ENCODE measurements around the gene ARNT2.

ARNT2 gene

GRCh38 chr15:80530737-80531365 is 126.7 kb downstream of the ARNT2 start:
- no peaks in the 10 kb centered on the region for H3K79me2 ChIP-seq (ENCODE audit: insufficient read depth, low read length)
- H3K9me3 ChIP-seq (ENCODE audit: low read length), result no peaks in the 10 kb centered on the region
- H3K27ac ChIP-seq (ENCODE audit: low read depth, low read length, poor library complexity, severe bottlenecking), result no peak overlapping the region
- no peaks in the 10 kb centered on the region for H3K36me3 ChIP-seq (ENCODE audit: insufficient read depth, low read length)
- no peak overlapping the region for H3K4me2 ChIP-seq (ENCODE audit: low read length)
- H3K27me3 ChIP-seq (ENCODE audit: insufficient read depth, low read length), result no peaks in the 10 kb centered on the region
- H3K4me1 ChIP-seq (ENCODE audit: insufficient read depth, low read length, severe bottlenecking), result no peaks in the 10 kb centered on the region
- no peak for TF ChIP-seq EZH2 (IDR thresholded peaks at IDR 0.05; ENCODE audit: borderline replicate concordance, low read length)
- no peak for TF ChIP-seq CTCF (IDR thresholded peaks at IDR 0.05; ENCODE audit: low read length)
- no peaks in the 10 kb centered on the region for H3K9me2 ChIP-seq (ENCODE audit: low read depth, low read length)
- no peaks in the 10 kb centered on the region for H4K20me1 ChIP-seq (ENCODE audit: insufficient read depth, low read length)
- H3F3A ChIP-seq (ENCODE audit: insufficient read depth, low read length), result no peaks in the 10 kb centered on the region
- no peak overlapping the region for H3K9ac ChIP-seq (ENCODE audit: low read length)
- H2AFZ ChIP-seq (ENCODE audit: low read length), result no peak overlapping the region
- H3K4me3 ChIP-seq (ENCODE audit: low read depth, low read length, poor library complexity, severe bottlenecking), result no peak overlapping the region

- no peaks in the 10 kb centered on the region for H3K4me1 ChIP-seq (ENCODE audit: insufficient read depth, low read length, severe bottlenecking)
- H3K4me2 ChIP-seq (ENCODE audit: low read length), result no peak overlapping the region
- TF ChIP-seq CTCF (IDR thresholded peaks at IDR 0.05; ENCODE audit: low read length) (no peak), EZH2 (IDR thresholded peaks at IDR 0.05; ENCODE audit: borderline replicate concordance, low read length) (no peak)
- H3K9me3 ChIP-seq (ENCODE audit: low read length), result no peaks in the 10 kb centered on the region
- no peaks in the 10 kb centered on the region for H3K27me3 ChIP-seq (ENCODE audit: insufficient read depth, low read length)
- H2AFZ ChIP-seq (ENCODE audit: low read length), result no peak overlapping the region
- no peaks in the 10 kb centered on the region for H4K20me1 ChIP-seq (ENCODE audit: insufficient read depth, low read length)
- no peak overlapping the region for H3K4me3 ChIP-seq (ENCODE audit: low read depth, low read length, poor library complexity, severe bottlenecking)
- no peak overlapping the region for H3K27ac ChIP-seq (ENCODE audit: low read depth, low read length, poor library complexity, severe bottlenecking)
- no peaks in the 10 kb centered on the region for H3K9me2 ChIP-seq (ENCODE audit: low read depth, low read length)
- no peaks in the 10 kb centered on the region for H3F3A ChIP-seq (ENCODE audit: insufficient read depth, low read length)
- H3K36me3 ChIP-seq (ENCODE audit: insufficient read depth, low read length), result no peaks in the 10 kb centered on the region
- H3K9ac ChIP-seq (ENCODE audit: low read length), result no peak overlapping the region
- H3K79me2 ChIP-seq (ENCODE audit: insufficient read depth, low read length), result no peaks in the 10 kb centered on the region
These were observed 127.2 kb downstream of the ARNT2 start for GRCh38 chr15:80531388-80531787.

GRCh38 chr15:80531796-80532195 is 127.6 kb downstream of the ARNT2 start:
- Histone ChIP-seq H3K4me2 (ENCODE audit: low read length) (no peak overlapping the region), H3K27ac (ENCODE audit: low read depth, low read length, poor library complexity, severe bottlenecking) (no peak overlapping the region), H3K27me3 (ENCODE audit: insufficient read depth, low read length) (no peaks in the 10 kb centered on the region; the same call in 1 of the 2 replicates), H2AFZ (ENCODE audit: low read length) (no peak overlapping the region), H4K20me1 (ENCODE audit: insufficient read depth, low read length) (no peaks in the 10 kb centered on the region), H3K9me2 (ENCODE audit: low read depth, low read length) (no peaks in the 10 kb centered on the region), H3K9ac (ENCODE audit: low read length) (no peak overlapping the region), H3K4me1 (ENCODE audit: insufficient read depth, low read length, severe bottlenecking) (no peaks in the 10 kb centered on the region), H3F3A (ENCODE audit: insufficient read depth, low read length) (no peaks in the 10 kb centered on the region), H3K4me3 (ENCODE audit: low read depth, low read length, poor library complexity, severe bottlenecking) (no peak overlapping the region), H3K79me2 (ENCODE audit: insufficient read depth, low read length) (no peaks in the 10 kb centered on the region), H3K9me3 (ENCODE audit: low read length) (no peaks in the 10 kb centered on the region), H3K36me3 (ENCODE audit: insufficient read depth, low read length) (no peaks in the 10 kb centered on the region)
- TF ChIP-seq EZH2 (IDR thresholded peaks at IDR 0.05; ENCODE audit: borderline replicate concordance, low read length) (no peak), CTCF (IDR thresholded peaks at IDR 0.05; ENCODE audit: low read length) (no peak)

Measured in OCI-LY1 (cell line).